ENCODE data around the gene ZCCHC18.
"Not testable (repeated sequence)": the region's sequence is repeated elsewhere in the genome, so short reads cannot be mapped to it uniquely, and the experiment has no call there.

Gene ZCCHC18

GRCh38 chrX:104112326-104112951 lies at the start of gene ZCCHC18:
Gene ZCCHC18 (plus strand): TSS chrX:104112523. CDS start chrX:104114112, 1,589 bp downstream.
- DNase-seq = peak; percentile 26

GRCh38 chrX:104062636-104063035 lies 49.7 kb upstream of the ZCCHC18 start:
- not testable (repeated sequence) for DNase-seq

- not testable (repeated sequence) for DNase-seq
Observed at GRCh38 chrX:104075778-104076445, 36.4 kb upstream of the ZCCHC18 start, which contains the start of gene TMSB15C. Gene TMSB15C (minus strand): TSS chrX:104076236.

GRCh38 chrX:104077854-104078253 lies 34.5 kb upstream of the ZCCHC18 start:
- not testable (repeated sequence) for DNase-seq

GRCh38 chrX:104084063-104084462 lies 28.3 kb upstream of the ZCCHC18 start:
- no peak for DNase-seq

GRCh38 chrX:104084534-104085277 lies 27.6 kb upstream of the ZCCHC18 start:
- no peak for DNase-seq

- DNase-seq = no peak
Observed at GRCh38 chrX:104085477-104085876, 26.8 kb upstream of the ZCCHC18 start.

GRCh38 chrX:104085919-104086318 lies 26.4 kb upstream of the ZCCHC18 start:
- no peak for DNase-seq

- peak; percentile 73 for DNase-seq
Observed at GRCh38 chrX:104098151-104098808, 14.0 kb upstream of the ZCCHC18 start.

GRCh38 chrX:104098919-104099318 lies 13.4 kb upstream of the ZCCHC18 start:
- DNase-seq = no peak

GRCh38 chrX:104104676-104105075 lies 7.6 kb upstream of the ZCCHC18 start:
- DNase-seq = no peak

- no peak for DNase-seq
Observed at GRCh38 chrX:104105330-104106262, 6.7 kb upstream of the ZCCHC18 start.

GRCh38 chrX:104108955-104109354 lies 3.4 kb upstream of the ZCCHC18 start:
- no peak for DNase-seq

GRCh38 chrX:104110491-104111240 lies 1.7 kb upstream of the ZCCHC18 start:
- not testable (repeated sequence) for DNase-seq

- no peak for DNase-seq
Observed at GRCh38 chrX:104113222-104113965, 1.1 kb downstream of the ZCCHC18 start.

- no peak for DNase-seq
Observed at GRCh38 chrX:104117759-104118158, 5.4 kb downstream of the ZCCHC18 start.

GRCh38 chrX:104118765-104119164 lies 6.4 kb downstream of the ZCCHC18 start:
- DNase-seq = no peak

GRCh38 chrX:104122829-104123228 lies 10.5 kb downstream of the ZCCHC18 start:
- no peak for DNase-seq

- no peak for DNase-seq
Observed at GRCh38 chrX:104126856-104127255, 14.5 kb downstream of the ZCCHC18 start.

- no peak for DNase-seq
Observed at GRCh38 chrX:104130808-104131207, 18.5 kb downstream of the ZCCHC18 start.

Measured in NCI-H2081 treated with DMSO at 0.1 percent for 48 hours (cell line).